ENCODE measurements around the gene RASA4B. TPM values are rescaled to one million over a fixed set of nuclear protein-coding genes. Genes with fewer than 3 reads are reported as not detected.
"Not testable (repeated sequence)": the region's sequence is repeated elsewhere in the genome, so short reads cannot be mapped to it uniquely, and the experiment has no call there.

Gene RASA4B
- total RNA-seq, 1 experiment from 2014 or later: 1.2 TPM

GRCh38 chr7:102494473-102495149, 23.0 kb downstream of the RASA4B start:
- H3K79me2 ChIP-seq (ENCODE audit: low read depth); H3K9me2 ChIP-seq (ENCODE audit: insufficient read depth); H3K4me3 ChIP-seq; H3F3A ChIP-seq (ENCODE audit: insufficient read depth, low read depth); CTCF ChIA-PET; intact Hi-C loops (cut with micrococcal nuclease; ENCODE audit: unreplicated experiment); BruUV-seq (replicated peaks); H2AFZ ChIP-seq; H3K4me2 ChIP-seq; DNase-seq; H3K4me1 ChIP-seq (replicated peaks; ENCODE audit: insufficient read depth); H3K27me3 ChIP-seq (ENCODE audit: insufficient read depth, low read depth); H3K27ac ChIP-seq; H3K9me3 ChIP-seq (ENCODE audit: insufficient read depth, low read depth); H3K36me3 ChIP-seq (ENCODE audit: low read depth); POLR2A ChIA-PET (ENCODE audit: unreplicated experiment); H4K20me1 ChIP-seq (ENCODE audit: insufficient read depth): not testable (repeated sequence)

GRCh38 chr7:102494026-102494425, 23.6 kb downstream of the RASA4B start:
- BruUV-seq (replicated peaks); H3K79me2 ChIP-seq (ENCODE audit: low read depth); H3K27ac ChIP-seq; CTCF ChIA-PET; H3F3A ChIP-seq (ENCODE audit: insufficient read depth, low read depth); H4K20me1 ChIP-seq (ENCODE audit: insufficient read depth); H3K4me3 ChIP-seq; H2AFZ ChIP-seq; H3K27me3 ChIP-seq (ENCODE audit: insufficient read depth, low read depth); DNase-seq; intact Hi-C loops (cut with micrococcal nuclease; ENCODE audit: unreplicated experiment); H3K36me3 ChIP-seq (ENCODE audit: low read depth); POLR2A ChIA-PET (ENCODE audit: unreplicated experiment); H3K9me3 ChIP-seq (ENCODE audit: insufficient read depth, low read depth); H3K4me1 ChIP-seq (replicated peaks; ENCODE audit: insufficient read depth); H3K4me2 ChIP-seq; H3K9me2 ChIP-seq (ENCODE audit: insufficient read depth): not testable (repeated sequence)

- H3K79me2 ChIP-seq (ENCODE audit: low read depth); H3K36me3 ChIP-seq (ENCODE audit: low read depth); POLR2A ChIA-PET (ENCODE audit: unreplicated experiment); intact Hi-C loops (cut with micrococcal nuclease; ENCODE audit: unreplicated experiment); H3K4me2 ChIP-seq; H3F3A ChIP-seq (ENCODE audit: insufficient read depth, low read depth); DNase-seq; H3K9me2 ChIP-seq (ENCODE audit: insufficient read depth); H3K9me3 ChIP-seq (ENCODE audit: insufficient read depth, low read depth); H3K4me3 ChIP-seq; CTCF ChIA-PET; H3K4me1 ChIP-seq (replicated peaks; ENCODE audit: insufficient read depth); H3K27me3 ChIP-seq (ENCODE audit: insufficient read depth, low read depth); H2AFZ ChIP-seq; H4K20me1 ChIP-seq (ENCODE audit: insufficient read depth); H3K27ac ChIP-seq; BruUV-seq (replicated peaks): not testable (repeated sequence)
Measured at GRCh38 chr7:102493220-102493935, 24.2 kb downstream of the RASA4B start.

- H3K4me1 ChIP-seq (replicated peaks; ENCODE audit: insufficient read depth); CTCF ChIA-PET; H4K20me1 ChIP-seq (ENCODE audit: insufficient read depth); H3K4me2 ChIP-seq; intact Hi-C loops (cut with micrococcal nuclease; ENCODE audit: unreplicated experiment); H3K27ac ChIP-seq; H3K4me3 ChIP-seq; H3K36me3 ChIP-seq (ENCODE audit: low read depth); H3K9me2 ChIP-seq (ENCODE audit: insufficient read depth); H3K27me3 ChIP-seq (ENCODE audit: insufficient read depth, low read depth); H3K79me2 ChIP-seq (ENCODE audit: low read depth); POLR2A ChIA-PET (ENCODE audit: unreplicated experiment); H3K9me3 ChIP-seq (ENCODE audit: insufficient read depth, low read depth); BruUV-seq (replicated peaks); H2AFZ ChIP-seq; H3F3A ChIP-seq (ENCODE audit: insufficient read depth, low read depth): not testable (repeated sequence)
- DNase-seq: peak in 1 of 2 experiments; percentile 83
Measured at GRCh38 chr7:102490529-102491075, 27.0 kb downstream of the RASA4B start.

- DNase-seq; H3K27ac ChIP-seq; CTCF ChIA-PET; POLR2A ChIA-PET (ENCODE audit: unreplicated experiment); H3K9me2 ChIP-seq (ENCODE audit: insufficient read depth); H3F3A ChIP-seq (ENCODE audit: insufficient read depth, low read depth); H3K36me3 ChIP-seq (ENCODE audit: low read depth); H4K20me1 ChIP-seq (ENCODE audit: insufficient read depth); H3K4me1 ChIP-seq (replicated peaks; ENCODE audit: insufficient read depth); H3K9me3 ChIP-seq (ENCODE audit: insufficient read depth, low read depth); BruUV-seq (replicated peaks); H3K4me2 ChIP-seq; H3K27me3 ChIP-seq (ENCODE audit: insufficient read depth, low read depth); intact Hi-C loops (cut with micrococcal nuclease; ENCODE audit: unreplicated experiment); H2AFZ ChIP-seq; H3K79me2 ChIP-seq (ENCODE audit: low read depth); H3K4me3 ChIP-seq: not testable (repeated sequence)
Measured at GRCh38 chr7:102484317-102484716, 33.3 kb downstream of the RASA4B start.

- BruUV-seq (replicated peaks); POLR2A ChIA-PET (ENCODE audit: unreplicated experiment): not testable (repeated sequence)
Measured at GRCh38 chr7:102481962-102482361, 35.6 kb downstream of the RASA4B start.

More at GRCh38 chr7:102481962-102482361, 35.6 kb downstream of the RASA4B start:
- H3K4me2 ChIP-seq; CTCF ChIA-PET; H2AFZ ChIP-seq; H4K20me1 ChIP-seq (ENCODE audit: insufficient read depth); H3K36me3 ChIP-seq (ENCODE audit: low read depth); H3K27ac ChIP-seq; H3K4me3 ChIP-seq; H3F3A ChIP-seq (ENCODE audit: insufficient read depth, low read depth); intact Hi-C loops (cut with micrococcal nuclease; ENCODE audit: unreplicated experiment); DNase-seq; H3K9me2 ChIP-seq (ENCODE audit: insufficient read depth); H3K79me2 ChIP-seq (ENCODE audit: low read depth); H3K9me3 ChIP-seq (ENCODE audit: insufficient read depth, low read depth); H3K27me3 ChIP-seq (ENCODE audit: insufficient read depth, low read depth); H3K4me1 ChIP-seq (replicated peaks; ENCODE audit: insufficient read depth): not testable (repeated sequence)
